ENCODE data around the gene STPG1.

DNA sequence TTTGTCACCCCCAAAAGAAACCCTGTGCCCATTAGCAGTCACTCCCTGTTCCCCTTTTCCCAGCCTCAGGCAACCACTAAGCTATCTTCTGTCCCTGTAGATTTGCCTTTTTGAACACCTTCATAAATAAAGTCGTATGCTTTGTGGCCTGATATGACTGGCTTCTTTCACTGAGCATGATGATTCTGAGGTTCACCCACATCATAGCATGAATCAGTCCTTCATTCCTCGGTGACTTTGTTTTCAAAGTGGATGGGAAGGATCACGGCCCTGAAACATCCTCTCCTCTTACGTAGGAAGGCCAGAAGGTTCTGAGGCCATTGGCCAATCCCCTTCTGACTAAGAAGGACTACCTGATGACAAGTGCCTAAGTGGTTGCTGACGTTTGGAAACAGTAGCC, 41.1 kb upstream of the STPG1 start:
- no peak for TF ChIP-seq CTCF (conservative IDR thresholded peaks at IDR 0.05)
- no peak for TF ChIP-seq ZFX (IDR thresholded peaks at IDR 0.05)

Measured in C4-2B (cell line).